Thyroid gland (tissue), 4 donors: Measurements from ENCODE around the gene CDC45. TPM values are rescaled to one million over a fixed set of nuclear protein-coding genes. Genes with fewer than 3 reads are reported as not detected.

ENCODE experiments used
- DNase-seq, 2 donors: peaks; one replicate each; pipeline ENCODE4 v3.0.0-alpha.2; 2019
- H3K27ac ChIP-seq, 3 donors: fragments of 200-600 bp; sonication (generic); 1 replicate in 2 of 3; 2 replicates in 1 of 3; pipeline ENCODE4 v1.5.1; 2016 to 2019; ENCODE audit warnings: mild to moderate bottlenecking in 1 of 3, moderate library complexity in 1 of 3
- H3K27me3 ChIP-seq: fragments of 200-600 bp; sonication (generic); one replicate; pipeline ENCODE4 v1.5.1; 2019
- H3K36me3 ChIP-seq, 2 donors: fragments of 200-600 bp; sonication (generic); one replicate each; pipeline ENCODE4 v1.5.1; 2016 to 2019
- H3K4me1 ChIP-seq, 2 donors: fragments of 200-600 bp; sonication (generic); one replicate each; pipeline ENCODE4 v1.5.1; 2017 to 2019
- H3K4me3 ChIP-seq, 3 donors: fragments of 200-600 bp; sonication (generic); replicated peaks in 1 of 3; 1 replicate in 2 of 3; 2 replicates in 1 of 3; pipeline ENCODE4 v1.5.1; 2016; ENCODE audit warnings: mild to moderate bottlenecking in 1 of 3
- H3K9me3 ChIP-seq: fragments of 200-600 bp; sonication (generic); one replicate; pipeline ENCODE4 v1.5.1; 2017
- CTCF ChIP-seq, 6 experiments: fragments of 200-600 bp in 3 of 6; fragments of 450-650 bp in 3 of 6; sonication (generic) in 3 of 6; IDR thresholded peaks; one replicate each; pipeline ENCODE4 v1.5.1; 2016 to 2019; ENCODE audit warnings: antibody characterized with exemption in 6 of 6, mild to moderate bottlenecking in 2 of 6, inconsistent platforms in 1 of 6, moderate library complexity in 1 of 6
- POLR2A ChIP-seq, 2 donors: fragments of 450-650 bp; IDR thresholded peaks; one replicate each; pipeline ENCODE4 v1.6.1; 2017; ENCODE audit warnings: antibody characterized with exemption in 2 of 2, mild to moderate bottlenecking in 2 of 2, moderate library complexity in 1 of 2
- WGBS, 2 donors: methylation state at CpG; one replicate each; pipeline ENCODE4 v1.1.5; 2017; 5-methylcytosine and 5-hydroxymethylcytosine counted together
- intact Hi-C: fragments of 100-400 bp; cut with DNase I; formaldehyde crosslinking; loops from one replicate; pipeline ENCODE4 v1.15.1; 2023
- total RNA-seq, 4 donors: library from RNA; depleted of rRNA; stranded (reverse); fragments of >200 nt; gene quantifications; one replicate each; pipeline ENCODE4 v1.2.3, GENCODE V29; 2016

The CDC45 gene
- total RNA-seq, 4 donors from 2014 or later: 0.24 to 1.9 (median 1.7) TPM; not detected in 1

- Histone ChIP-seq H3K27ac (no peak overlapping the region), H3K4me1 (no peaks in the 10 kb centered on the region), H3K27me3 (no peaks in the 10 kb centered on the region), H3K9me3 (no peaks in the 10 kb centered on the region), H3K4me3 (no peak overlapping the region), H3K36me3 (no peaks in the 10 kb centered on the region)
- no peak for DNase-seq
- WGBS, 2 donors: 87 to 92% methylated on average over 10 to 19 of the region's 19 CpGs
- TF ChIP-seq CTCF (IDR thresholded peaks at IDR 0.05): no peak
- TF ChIP-seq POLR2A (IDR thresholded peaks at IDR 0.05): no peak
- intact Hi-C loops: no loop called here
These were observed 36.9 kb downstream of the CDC45 start for GRCh38 chr22:19516378-19517170.

GRCh38 chr22:19517171-19517500 is 37.4 kb downstream of the CDC45 start:
- TF ChIP-seq CTCF (IDR thresholded peaks at IDR 0.05) (no peak), POLR2A (IDR thresholded peaks at IDR 0.05) (no peak)
- WGBS, 2 donors: 93 to 99% methylated on average over 7 to 10 of the region's 10 CpGs
- no peaks in the 10 kb centered on the region for H3K27me3 ChIP-seq
- no peak overlapping the region for H3K4me3 ChIP-seq
- H3K9me3 ChIP-seq: no peaks in the 10 kb centered on the region
- no peaks in the 10 kb centered on the region for H3K4me1 ChIP-seq
- no peak for DNase-seq
- intact Hi-C loops: no loop called here
- no peaks in the 10 kb centered on the region for H3K36me3 ChIP-seq
- H3K27ac ChIP-seq: no peak overlapping the region

GRCh38 chr22:19517919-19518611 is 38.3 kb downstream of the CDC45 start:
- H3K36me3 ChIP-seq: no peaks in the 10 kb centered on the region
- H3K27ac ChIP-seq: no peak overlapping the region
- intact Hi-C loops: no loop called here
- TF ChIP-seq POLR2A (IDR thresholded peaks at IDR 0.05) (no peak), CTCF (IDR thresholded peaks at IDR 0.05) (no peak)
- no peak overlapping the region for H3K4me3 ChIP-seq
- H3K27me3 ChIP-seq: no peaks in the 10 kb centered on the region
- no peak for DNase-seq
- WGBS, 2 donors: 89 to 92% methylated on average over 7 to 9 of the region's 12 CpGs
- no peaks in the 10 kb centered on the region for H3K4me1 ChIP-seq
- no peaks in the 10 kb centered on the region for H3K9me3 ChIP-seq

GRCh38 chr22:19518635-19519034 is 38.9 kb downstream of the CDC45 start:
- no peak for DNase-seq
- TF ChIP-seq POLR2A (IDR thresholded peaks at IDR 0.05): no peak
- no peak for TF ChIP-seq CTCF (IDR thresholded peaks at IDR 0.05)
- H3K36me3 ChIP-seq: no peaks in the 10 kb centered on the region
- intact Hi-C loops: no loop called here
- no peaks in the 10 kb centered on the region for H3K9me3 ChIP-seq
- WGBS, 2 donors: 85 to 92% methylated on average over 10 of the region's 10 CpGs
- no peak overlapping the region for H3K4me3 ChIP-seq
- peaks cover 0 to 4% of the 10 kb centered on the region in 2 donors for H3K4me1 ChIP-seq
- H3K27me3 ChIP-seq: no peaks in the 10 kb centered on the region
- no peak overlapping the region for H3K27ac ChIP-seq
